ENCODE results near the gene SV2C. TPM values are rescaled to one million over a fixed set of nuclear protein-coding genes. Genes with fewer than 3 reads are reported as not detected.

SV2C gene
- polyA plus RNA-seq, 2 donors: 0.22 to 0.43 TPM

DNA sequence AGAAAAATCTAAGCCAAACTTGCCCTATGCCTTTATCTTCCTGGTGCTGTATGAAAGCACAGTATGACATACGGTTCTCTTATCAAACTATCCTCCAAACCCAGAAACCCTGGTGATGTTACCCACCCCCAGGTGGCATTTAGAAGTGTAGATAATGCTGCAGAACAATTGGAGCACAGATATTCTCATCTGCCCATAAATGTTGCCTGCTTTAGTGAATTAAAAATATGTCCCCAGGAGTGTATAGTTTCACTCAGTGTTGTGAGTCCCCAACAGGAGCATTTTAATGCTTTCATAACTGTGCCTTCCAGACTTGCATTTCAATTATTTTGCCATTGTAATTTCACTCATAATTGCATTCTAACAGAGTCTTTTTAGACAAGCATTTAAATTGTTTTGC is 50.8 kb downstream of the SV2C start:
- no peaks in the 10 kb centered on the region for H3K36me3 ChIP-seq (ENCODE audit: control insufficient read depth in 2 of 2, insufficient read depth in 2 of 2, low read length in 1 of 2)
- 48 to 53% methylated on average over 1 of the region's 1 CpG for WGBS, 2 donors
- no peaks in the 10 kb centered on the region for H3K4me1 ChIP-seq (ENCODE audit: control insufficient read depth in 2 of 2, insufficient read depth in 2 of 2, low read length in 1 of 2)
- H3K4me3 ChIP-seq (ENCODE audit: low read depth in 1 of 2, low read length in 2 of 2): no peak overlapping the region
- H3K9me3 ChIP-seq (ENCODE audit: control insufficient read depth in 2 of 2, insufficient read depth in 1 of 2, low read depth in 1 of 2, low read length in 1 of 2): no peaks in the 10 kb centered on the region
- no peaks in the 10 kb centered on the region for H3K27me3 ChIP-seq (ENCODE audit: control insufficient read depth in 1 of 2, insufficient read depth in 2 of 2, low read length in 2 of 2)
- no peak overlapping the region for H3K27ac ChIP-seq (ENCODE audit: low read depth in 2 of 2, low read length in 1 of 2)

DNA sequence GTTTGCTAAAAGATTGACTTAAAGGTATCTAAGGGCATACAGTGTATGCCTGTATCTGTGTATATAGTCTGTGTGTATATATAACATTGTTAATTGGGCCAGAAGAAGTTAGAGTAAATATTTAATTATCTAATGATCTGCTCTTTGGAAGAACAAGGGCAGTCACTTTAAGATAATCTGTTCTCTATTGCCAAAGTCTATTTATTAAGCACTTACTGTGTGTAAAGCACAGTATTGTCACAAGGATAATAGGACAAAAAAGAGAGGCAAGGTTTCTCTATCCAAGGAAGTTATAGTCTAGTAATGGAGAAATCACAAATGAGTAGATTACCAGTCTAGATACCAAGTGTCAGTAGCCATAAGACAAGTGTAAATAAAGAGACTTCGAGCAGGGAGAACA is 51.5 kb downstream of the SV2C start:
- WGBS, 2 donors: 38 to 41% methylated on average over 1 of the region's 1 CpG
- no peaks in the 10 kb centered on the region for H3K9me3 ChIP-seq (ENCODE audit: control insufficient read depth in 2 of 2, insufficient read depth in 1 of 2, low read depth in 1 of 2, low read length in 1 of 2)
- H3K36me3 ChIP-seq (ENCODE audit: control insufficient read depth in 2 of 2, insufficient read depth in 2 of 2, low read length in 1 of 2): no peaks in the 10 kb centered on the region
- H3K4me3 ChIP-seq (ENCODE audit: low read depth in 1 of 2, low read length in 2 of 2): no peak overlapping the region
- no peaks in the 10 kb centered on the region for H3K4me1 ChIP-seq (ENCODE audit: control insufficient read depth in 2 of 2, insufficient read depth in 2 of 2, low read length in 1 of 2)
- no peak overlapping the region for H3K27ac ChIP-seq (ENCODE audit: low read depth in 2 of 2, low read length in 1 of 2)
- no peaks in the 10 kb centered on the region for H3K27me3 ChIP-seq (ENCODE audit: control insufficient read depth in 1 of 2, insufficient read depth in 2 of 2, low read length in 2 of 2)

- Histone ChIP-seq H3K4me1 (ENCODE audit: control insufficient read depth in 2 of 2, insufficient read depth in 2 of 2, low read length in 1 of 2) (no peaks in the 10 kb centered on the region), H3K36me3 (ENCODE audit: control insufficient read depth in 2 of 2, insufficient read depth in 2 of 2, low read length in 1 of 2) (no peaks in the 10 kb centered on the region), H3K27me3 (ENCODE audit: control insufficient read depth in 1 of 2, insufficient read depth in 2 of 2, low read length in 2 of 2) (no peaks in the 10 kb centered on the region), H3K27ac (ENCODE audit: low read depth in 2 of 2, low read length in 1 of 2) (no peak overlapping the region), H3K9me3 (ENCODE audit: control insufficient read depth in 2 of 2, insufficient read depth in 1 of 2, low read depth in 1 of 2, low read length in 1 of 2) (no peaks in the 10 kb centered on the region), H3K4me3 (ENCODE audit: low read depth in 1 of 2, low read length in 2 of 2) (no peak overlapping the region)
- WGBS, 2 donors: 61 to 70% methylated on average over 3 of the region's 3 CpGs
Measured at GRCh38 chr5:76137887-76138542, 54.8 kb downstream of the SV2C start.

DNA sequence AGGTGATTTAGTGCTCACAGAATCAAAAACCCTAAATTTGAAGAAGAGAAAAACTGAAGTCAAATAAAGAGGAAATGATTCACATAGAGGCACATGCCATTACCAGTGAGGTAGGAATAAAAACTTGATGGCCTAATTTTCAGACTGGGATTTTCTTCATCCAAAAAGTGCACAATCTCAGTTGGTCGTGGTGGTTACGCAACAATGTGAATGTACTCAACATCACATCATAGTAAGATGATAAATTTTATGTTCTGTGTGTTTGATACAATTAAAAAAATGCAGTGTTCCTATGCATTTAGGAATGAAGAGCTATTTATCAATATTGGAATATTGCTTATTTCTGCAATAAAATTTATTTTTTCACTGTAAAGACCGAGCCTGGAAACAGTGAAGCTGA is 60.7 kb downstream of the SV2C start:
- Histone ChIP-seq H3K36me3 (ENCODE audit: control insufficient read depth in 2 of 2, insufficient read depth in 2 of 2, low read length in 1 of 2) (no peaks in the 10 kb centered on the region), H3K27me3 (ENCODE audit: control insufficient read depth in 1 of 2, insufficient read depth in 2 of 2, low read length in 2 of 2) (no peaks in the 10 kb centered on the region), H3K9me3 (ENCODE audit: control insufficient read depth in 2 of 2, insufficient read depth in 1 of 2, low read depth in 1 of 2, low read length in 1 of 2) (no peaks in the 10 kb centered on the region), H3K4me1 (ENCODE audit: control insufficient read depth in 2 of 2, insufficient read depth in 2 of 2, low read length in 1 of 2) (no peaks in the 10 kb centered on the region), H3K27ac (ENCODE audit: low read depth in 2 of 2, low read length in 1 of 2) (no peak overlapping the region), H3K4me3 (ENCODE audit: low read depth in 1 of 2, low read length in 2 of 2) (no peak overlapping the region)
- WGBS, 2 donors: 52 to 56% methylated on average over 3 of the region's 3 CpGs

DNA sequence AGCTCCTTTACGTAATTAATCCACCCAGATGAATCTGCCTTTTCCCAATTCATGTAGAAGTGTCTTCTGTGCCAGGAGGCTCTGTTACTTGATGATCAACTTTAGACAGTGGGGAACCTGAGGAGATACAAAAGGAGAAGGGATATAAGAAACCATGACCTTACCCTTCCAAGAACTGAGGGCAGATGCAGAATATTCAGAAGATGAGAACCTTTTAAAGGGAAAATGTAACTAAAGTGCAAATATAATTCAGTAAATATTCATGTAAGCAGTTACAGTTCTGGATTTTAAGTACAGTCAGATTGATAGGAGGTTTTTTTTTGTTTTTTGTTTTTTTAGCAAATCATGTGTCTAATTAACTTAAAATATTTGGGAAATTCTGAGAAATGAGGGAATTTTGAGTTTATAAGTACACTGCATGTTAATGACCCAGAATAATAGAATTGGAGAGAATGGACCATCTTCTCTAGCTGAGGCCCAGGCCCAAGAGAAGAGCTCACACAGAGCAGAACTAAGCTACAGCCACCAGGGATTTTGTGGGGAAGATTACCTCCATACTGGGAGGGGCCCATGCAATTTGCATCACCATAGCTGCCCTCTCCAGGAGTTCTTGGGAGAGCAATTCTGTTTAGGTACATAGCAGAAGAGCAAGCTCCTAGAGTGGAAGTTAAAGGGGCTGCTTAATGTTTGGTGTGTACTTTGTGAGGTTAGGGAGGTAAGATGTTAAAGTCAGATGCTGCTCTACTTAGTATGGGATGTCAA is 61.5 kb downstream of the SV2C start:
- H3K27ac ChIP-seq (ENCODE audit: low read depth in 2 of 2, low read length in 1 of 2): no peak overlapping the region
- 50 to 68% methylated on average over 1 of the region's 1 CpG for WGBS, 2 donors

DNA sequence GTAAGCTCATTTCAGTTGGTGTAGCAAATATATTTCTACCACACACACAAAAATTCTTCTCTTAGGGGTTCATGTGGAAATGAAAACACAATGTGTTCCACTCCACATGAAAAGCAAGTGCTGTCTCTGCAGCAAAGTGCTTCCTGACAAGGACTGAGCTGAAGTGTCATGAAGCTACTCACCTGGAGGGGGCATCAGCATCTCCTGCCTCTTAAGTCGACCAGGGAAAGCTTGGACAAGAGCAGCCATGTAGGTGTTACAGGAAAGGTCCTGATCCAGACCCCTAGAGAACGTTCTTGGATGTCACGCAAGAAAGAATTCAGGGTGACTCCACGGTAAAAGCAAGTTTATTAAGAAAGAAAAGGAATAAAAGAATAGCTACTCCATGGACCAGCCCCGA is 62.8 kb downstream of the SV2C start:
- Histone ChIP-seq H3K27ac (ENCODE audit: low read depth in 2 of 2, low read length in 1 of 2) (no peak overlapping the region), H3K4me1 (ENCODE audit: control insufficient read depth in 2 of 2, insufficient read depth in 2 of 2, low read length in 1 of 2) (no peaks in the 10 kb centered on the region), H3K4me3 (ENCODE audit: low read depth in 1 of 2, low read length in 2 of 2) (no peak overlapping the region), H3K27me3 (ENCODE audit: control insufficient read depth in 1 of 2, insufficient read depth in 2 of 2, low read length in 2 of 2) (no peaks in the 10 kb centered on the region), H3K9me3 (ENCODE audit: control insufficient read depth in 2 of 2, insufficient read depth in 1 of 2, low read depth in 1 of 2, low read length in 1 of 2) (no peaks in the 10 kb centered on the region), H3K36me3 (ENCODE audit: control insufficient read depth in 2 of 2, insufficient read depth in 2 of 2, low read length in 1 of 2) (no peaks in the 10 kb centered on the region)
- 77% methylated on average over 5 of the region's 5 CpGs for WGBS, 2 donors

More for the DNA sequence above, 61.5 kb downstream of the SV2C start:
- H3K9me3 ChIP-seq (ENCODE audit: control insufficient read depth in 2 of 2, insufficient read depth in 1 of 2, low read depth in 1 of 2, low read length in 1 of 2): no peaks in the 10 kb centered on the region
- H3K36me3 ChIP-seq (ENCODE audit: control insufficient read depth in 2 of 2, insufficient read depth in 2 of 2, low read length in 1 of 2): no peaks in the 10 kb centered on the region
- no peaks in the 10 kb centered on the region for H3K27me3 ChIP-seq (ENCODE audit: control insufficient read depth in 1 of 2, insufficient read depth in 2 of 2, low read length in 2 of 2)
- no peak overlapping the region for H3K4me3 ChIP-seq (ENCODE audit: low read depth in 1 of 2, low read length in 2 of 2)
- no peaks in the 10 kb centered on the region for H3K4me1 ChIP-seq (ENCODE audit: control insufficient read depth in 2 of 2, insufficient read depth in 2 of 2, low read length in 1 of 2)

DNA sequence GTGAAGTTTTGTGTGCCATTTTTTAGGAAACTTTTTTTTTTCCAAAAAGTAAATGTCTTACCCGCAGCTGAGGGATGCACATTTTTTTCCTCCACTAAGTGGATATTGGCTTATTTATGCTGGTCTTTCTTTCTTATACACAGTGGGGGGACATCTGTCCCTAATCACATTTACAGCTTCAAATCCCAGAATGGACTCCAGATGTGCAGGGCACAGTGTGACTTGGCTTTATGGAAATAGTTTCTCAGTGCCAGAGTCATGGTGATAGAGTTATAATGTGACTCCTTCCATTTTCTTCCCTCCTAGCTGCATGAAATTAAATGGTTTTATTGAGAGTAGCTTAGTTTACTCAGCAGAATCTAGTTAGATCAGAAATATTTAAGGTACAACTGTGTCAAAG is 66.5 kb downstream of the SV2C start:
- no peak overlapping the region for H3K27ac ChIP-seq (ENCODE audit: low read depth in 2 of 2, low read length in 1 of 2)
- H3K27me3 ChIP-seq (ENCODE audit: control insufficient read depth in 1 of 2, insufficient read depth in 2 of 2, low read length in 2 of 2): no peaks in the 10 kb centered on the region
- H3K4me1 ChIP-seq (ENCODE audit: control insufficient read depth in 2 of 2, insufficient read depth in 2 of 2, low read length in 1 of 2): no peaks in the 10 kb centered on the region
- no peaks in the 10 kb centered on the region for H3K9me3 ChIP-seq (ENCODE audit: control insufficient read depth in 2 of 2, insufficient read depth in 1 of 2, low read depth in 1 of 2, low read length in 1 of 2)
- WGBS, 2 donors: 6 to 36% methylated on average over 1 of the region's 1 CpG
- no peak overlapping the region for H3K4me3 ChIP-seq (ENCODE audit: low read depth in 1 of 2, low read length in 2 of 2)
- no peaks in the 10 kb centered on the region for H3K36me3 ChIP-seq (ENCODE audit: control insufficient read depth in 2 of 2, insufficient read depth in 2 of 2, low read length in 1 of 2)

- H3K27ac ChIP-seq (ENCODE audit: low read depth in 2 of 2, low read length in 1 of 2): no peak overlapping the region
- H3K36me3 ChIP-seq (ENCODE audit: control insufficient read depth in 2 of 2, insufficient read depth in 2 of 2, low read length in 1 of 2): no peaks in the 10 kb centered on the region
- H3K27me3 ChIP-seq (ENCODE audit: control insufficient read depth in 1 of 2, insufficient read depth in 2 of 2, low read length in 2 of 2): no peaks in the 10 kb centered on the region
- no peak overlapping the region for H3K4me3 ChIP-seq (ENCODE audit: low read depth in 1 of 2, low read length in 2 of 2)
- 48 to 52% methylated on average over 3 of the region's 3 CpGs for WGBS, 2 donors
- no peaks in the 10 kb centered on the region for H3K9me3 ChIP-seq (ENCODE audit: control insufficient read depth in 2 of 2, insufficient read depth in 1 of 2, low read depth in 1 of 2, low read length in 1 of 2)
- no peaks in the 10 kb centered on the region for H3K4me1 ChIP-seq (ENCODE audit: control insufficient read depth in 2 of 2, insufficient read depth in 2 of 2, low read length in 1 of 2)
Measured at GRCh38 chr5:76152161-76152560, 69.0 kb downstream of the SV2C start.

DNA sequence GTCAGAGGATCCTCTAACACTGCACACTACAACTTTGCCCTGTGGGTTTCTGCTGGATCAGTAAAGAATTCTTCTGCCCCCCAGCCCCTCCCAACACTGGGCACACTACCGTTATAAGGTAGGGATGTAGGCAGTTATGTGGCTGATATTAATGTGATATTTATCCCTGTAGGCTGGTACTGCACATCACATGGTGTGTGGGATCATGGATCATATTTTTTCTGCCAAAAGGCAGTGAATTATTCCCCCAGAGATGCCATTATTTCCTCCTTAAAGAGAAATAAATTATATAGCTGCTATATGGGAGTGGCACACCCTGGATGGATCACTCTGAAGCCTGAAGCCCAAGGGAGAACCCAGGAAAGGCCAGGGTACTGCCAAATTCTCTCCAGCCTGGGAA is 69.5 kb downstream of the SV2C start:
- 64 to 67% methylated on average over 1 of the region's 1 CpG for WGBS, 2 donors
- H3K27ac ChIP-seq (ENCODE audit: low read depth in 2 of 2, low read length in 1 of 2): no peak overlapping the region
- no peaks in the 10 kb centered on the region for H3K9me3 ChIP-seq (ENCODE audit: control insufficient read depth in 2 of 2, insufficient read depth in 1 of 2, low read depth in 1 of 2, low read length in 1 of 2)
- H3K27me3 ChIP-seq (ENCODE audit: control insufficient read depth in 1 of 2, insufficient read depth in 2 of 2, low read length in 2 of 2): no peaks in the 10 kb centered on the region
- no peaks in the 10 kb centered on the region for H3K36me3 ChIP-seq (ENCODE audit: control insufficient read depth in 2 of 2, insufficient read depth in 2 of 2, low read length in 1 of 2)
- no peak overlapping the region for H3K4me3 ChIP-seq (ENCODE audit: low read depth in 1 of 2, low read length in 2 of 2)
- no peaks in the 10 kb centered on the region for H3K4me1 ChIP-seq (ENCODE audit: control insufficient read depth in 2 of 2, insufficient read depth in 2 of 2, low read length in 1 of 2)

- H3K27ac ChIP-seq (ENCODE audit: low read depth in 2 of 2, low read length in 1 of 2): no peak overlapping the region
- H3K9me3 ChIP-seq (ENCODE audit: control insufficient read depth in 2 of 2, insufficient read depth in 1 of 2, low read depth in 1 of 2, low read length in 1 of 2): no peaks in the 10 kb centered on the region
- H3K27me3 ChIP-seq (ENCODE audit: control insufficient read depth in 1 of 2, insufficient read depth in 2 of 2, low read length in 2 of 2): no peaks in the 10 kb centered on the region
- no peaks in the 10 kb centered on the region for H3K36me3 ChIP-seq (ENCODE audit: control insufficient read depth in 2 of 2, insufficient read depth in 2 of 2, low read length in 1 of 2)
- no peak overlapping the region for H3K4me3 ChIP-seq (ENCODE audit: low read depth in 1 of 2, low read length in 2 of 2)
- WGBS, 2 donors: 84 to 91% methylated on average over 2 of the region's 2 CpGs
- no peaks in the 10 kb centered on the region for H3K4me1 ChIP-seq (ENCODE audit: control insufficient read depth in 2 of 2, insufficient read depth in 2 of 2, low read length in 1 of 2)
Measured at GRCh38 chr5:76153271-76153670, 70.1 kb downstream of the SV2C start.
